Ishikawa (cell line): Measurements from ENCODE around the gene PXT1.

Experiments used
- CREB1 ChIP-seq: IDR thresholded peaks from 2 replicates; pipeline ENCODE4 v1.6.1; 2012; ENCODE audit warnings: low read depth
- EGR1 ChIP-seq: IDR thresholded peaks from 2 replicates; pipeline ENCODE4 v1.6.1; 2012
- EP300 ChIP-seq: IDR thresholded peaks from 2 replicates; pipeline ENCODE4 v1.6.1; 2012; ENCODE audit warnings: borderline replicate concordance
- FOXM1 ChIP-seq: IDR thresholded peaks from 2 replicates; pipeline ENCODE4 v1.6.1; 2012; ENCODE audit warnings: low read depth, borderline replicate concordance
- TAF1 ChIP-seq: IDR thresholded peaks from 2 replicates; pipeline ENCODE4 v1.6.1; 2012; ENCODE audit warnings: low read depth, mild to moderate bottlenecking
- TCF12 ChIP-seq: IDR thresholded peaks from 2 replicates; pipeline ENCODE4 v1.6.1; 2012; ENCODE audit warnings: low read depth
- TEAD4 ChIP-seq: IDR thresholded peaks from 2 replicates; pipeline ENCODE4 v1.6.1; 2012
- YY1 ChIP-seq: IDR thresholded peaks from 2 replicates; pipeline ENCODE4 v1.6.1; 2012; ENCODE audit warnings: low read depth
- ZBTB7A ChIP-seq: IDR thresholded peaks from 2 replicates; pipeline ENCODE4 v1.6.1; 2012; ENCODE audit warnings: low read depth
- TF ChIP-seq, protein P1 (sequence below): IDR thresholded peaks from 2 replicates; pipeline ENCODE4 v1.6.1; 2012
- TF ChIP-seq, protein P2 (sequence below): IDR thresholded peaks from 2 replicates; pipeline ENCODE4 v1.6.1; 2012; ENCODE audit warnings: low read depth, mild to moderate bottlenecking

DNA sequence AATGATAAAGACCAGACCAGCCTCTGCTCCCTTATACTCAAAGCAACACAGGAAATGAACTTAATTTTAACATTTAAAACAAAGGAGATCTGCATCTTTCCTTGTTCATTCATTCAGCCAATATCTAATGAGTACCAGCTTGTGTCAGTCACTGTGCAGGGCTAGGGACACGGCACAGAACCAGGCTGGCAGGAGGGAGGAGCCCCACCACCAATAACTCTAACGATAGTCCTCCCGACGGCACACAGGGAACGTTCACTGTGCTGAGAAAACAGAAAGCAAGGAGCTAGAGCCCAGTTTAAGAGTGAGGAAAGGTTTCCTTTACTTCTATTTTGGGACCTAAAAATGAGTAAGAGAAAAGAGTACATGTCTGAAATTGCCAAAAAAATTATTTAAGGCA, 65.1 kb downstream of the PXT1 start:
- TF ChIP-seq EP300 = no peak
- no peak for TF ChIP-seq EGR1
- TF ChIP-seq, protein P1, sequence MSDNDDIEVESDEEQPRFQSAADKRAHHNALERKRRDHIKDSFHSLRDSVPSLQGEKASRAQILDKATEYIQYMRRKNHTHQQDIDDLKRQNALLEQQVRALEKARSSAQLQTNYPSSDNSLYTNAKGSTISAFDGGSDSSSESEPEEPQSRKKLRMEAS = no peak
- TF ChIP-seq YY1 = no peak
- no peak for TF ChIP-seq ZBTB7A
- no peak for TF ChIP-seq CREB1
- TF ChIP-seq TEAD4 = no peak
- no peak for TF ChIP-seq FOXM1
- TF ChIP-seq TCF12 = no peak
- TF ChIP-seq TAF1 = no peak
- TF ChIP-seq, protein P2, sequence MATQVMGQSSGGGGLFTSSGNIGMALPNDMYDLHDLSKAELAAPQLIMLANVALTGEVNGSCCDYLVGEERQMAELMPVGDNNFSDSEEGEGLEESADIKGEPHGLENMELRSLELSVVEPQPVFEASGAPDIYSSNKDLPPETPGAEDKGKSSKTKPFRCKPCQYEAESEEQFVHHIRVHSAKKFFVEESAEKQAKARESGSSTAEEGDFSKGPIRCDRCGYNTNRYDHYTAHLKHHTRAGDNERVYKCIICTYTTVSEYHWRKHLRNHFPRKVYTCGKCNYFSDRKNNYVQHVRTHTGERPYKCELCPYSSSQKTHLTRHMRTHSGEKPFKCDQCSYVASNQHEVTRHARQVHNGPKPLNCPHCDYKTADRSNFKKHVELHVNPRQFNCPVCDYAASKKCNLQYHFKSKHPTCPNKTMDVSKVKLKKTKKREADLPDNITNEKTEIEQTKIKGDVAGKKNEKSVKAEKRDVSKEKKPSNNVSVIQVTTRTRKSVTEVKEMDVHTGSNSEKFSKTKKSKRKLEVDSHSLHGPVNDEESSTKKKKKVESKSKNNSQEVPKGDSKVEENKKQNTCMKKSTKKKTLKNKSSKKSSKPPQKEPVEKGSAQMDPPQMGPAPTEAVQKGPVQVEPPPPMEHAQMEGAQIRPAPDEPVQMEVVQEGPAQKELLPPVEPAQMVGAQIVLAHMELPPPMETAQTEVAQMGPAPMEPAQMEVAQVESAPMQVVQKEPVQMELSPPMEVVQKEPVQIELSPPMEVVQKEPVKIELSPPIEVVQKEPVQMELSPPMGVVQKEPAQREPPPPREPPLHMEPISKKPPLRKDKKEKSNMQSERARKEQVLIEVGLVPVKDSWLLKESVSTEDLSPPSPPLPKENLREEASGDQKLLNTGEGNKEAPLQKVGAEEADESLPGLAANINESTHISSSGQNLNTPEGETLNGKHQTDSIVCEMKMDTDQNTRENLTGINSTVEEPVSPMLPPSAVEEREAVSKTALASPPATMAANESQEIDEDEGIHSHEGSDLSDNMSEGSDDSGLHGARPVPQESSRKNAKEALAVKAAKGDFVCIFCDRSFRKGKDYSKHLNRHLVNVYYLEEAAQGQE = no peak
